ENCODE data around the gene KCNQ1OT1. TPM values are rescaled to one million over a fixed set of nuclear protein-coding genes. Genes with fewer than 3 reads are reported as not detected.

The KCNQ1OT1 gene
- polyA plus RNA-seq, 3 donors: 1.1 to 2.3 (median 1.4) TPM

- DNase-seq (ENCODE audit: extremely low read depth in 1 of 11, low read depth in 9 of 11, low spot score in 4 of 11): no peak
Measured at GRCh38 chr11:2561696-2562581, 137.9 kb downstream of the KCNQ1OT1 start.

- no peak for DNase-seq (ENCODE audit: extremely low read depth in 1 of 11, low read depth in 9 of 11, low spot score in 4 of 11)
Measured at GRCh38 chr11:2559527-2560311, 140.1 kb downstream of the KCNQ1OT1 start.

- DNase-seq (ENCODE audit: extremely low read depth in 1 of 11, low read depth in 9 of 11, low spot score in 4 of 11): no peak
Measured at GRCh38 chr11:2558861-2559526, 140.8 kb downstream of the KCNQ1OT1 start.

GRCh38 chr11:2558397-2558796 lies 141.4 kb downstream of the KCNQ1OT1 start:
- DNase-seq (ENCODE audit: extremely low read depth in 1 of 11, low read depth in 9 of 11, low spot score in 4 of 11): no peak

Other genes with a start within 250 kb of the KCNQ1OT1 start
- 100 to 1,000 TPM; 109 to 150 (median 142) TPM for gene CDKN1C, start 185.8 kb upstream of the KCNQ1OT1 start, polyA plus RNA-seq (ENCODE audit: insufficient read length in 3 of 3)
- gene PHLDA2, start 229.4 kb upstream of the KCNQ1OT1 start, polyA plus RNA-seq (ENCODE audit: insufficient read length in 3 of 3): 1 to 10 TPM in 1 of 3 donors, under 1 TPM in 2; 0.42 to 1.7 (median 0.75) TPM